Central memory CD4-positive, alpha-beta T cell (primary cell): ENCODE data around the gene PLXDC2.
"Not testable (repeated sequence)": the region's sequence is repeated elsewhere in the genome, so short reads cannot be mapped to it uniquely, and the experiment has no call there.

ENCODE experiments used
- DNase-seq: peaks from one replicate; pipeline ENCODE4 v3.0.0; 2022

The PLXDC2 gene

DNA sequence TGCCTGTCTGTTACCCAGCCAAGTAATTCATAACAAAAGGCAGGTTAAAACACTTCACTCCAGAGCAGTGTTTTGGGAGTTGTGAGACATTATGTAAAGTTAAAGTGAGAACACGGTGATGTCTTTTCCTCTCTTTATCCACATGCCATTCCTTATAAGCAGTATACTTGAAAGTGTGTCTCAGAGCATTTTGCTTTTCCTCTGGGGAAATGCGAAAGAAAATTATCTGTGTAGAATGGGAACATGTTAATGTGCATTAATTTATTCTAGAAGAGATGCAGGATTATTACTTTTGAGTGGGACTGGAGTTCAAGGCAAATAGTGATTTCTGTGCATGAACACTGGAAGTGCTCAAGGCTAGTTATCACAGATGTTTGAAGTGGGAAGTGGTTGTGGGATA is 170.4 kb downstream of the PLXDC2 start:
- DNase-seq, result no peak

- no peak for DNase-seq
Measured at GRCh38 chr10:19987931-19988330, 171.7 kb downstream of the PLXDC2 start.

DNA sequence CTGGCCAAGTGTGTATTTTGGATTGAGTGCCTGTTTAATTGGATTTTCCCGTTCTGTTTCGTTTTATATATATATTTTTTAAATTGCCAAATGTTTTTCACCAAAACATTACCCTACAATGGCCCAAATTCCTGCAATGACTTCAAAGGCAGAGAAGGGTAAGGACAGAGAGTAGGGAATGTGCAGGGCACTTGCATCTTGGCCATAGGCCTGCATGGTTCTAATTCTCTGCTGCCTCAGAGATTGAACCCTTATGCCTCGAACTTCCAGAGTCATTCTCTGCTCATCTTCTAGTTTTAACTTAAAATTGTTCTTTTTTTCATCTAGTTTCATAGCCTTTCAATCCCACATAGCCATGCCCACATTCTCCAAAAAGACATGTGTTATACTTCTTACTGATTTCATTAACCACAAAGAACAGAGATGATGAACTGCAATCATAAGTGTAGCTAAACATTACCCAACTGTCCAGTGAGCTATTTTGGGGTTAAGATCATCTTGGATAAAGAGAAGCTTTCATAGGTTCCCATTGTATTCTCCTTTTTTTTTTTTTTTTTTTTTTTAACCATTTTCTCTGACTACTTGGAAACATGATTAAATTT is 177.6 kb downstream of the PLXDC2 start:
- no peak for DNase-seq

- DNase-seq, result no peak
Measured at GRCh38 chr10:19998482-19998881, 182.2 kb downstream of the PLXDC2 start.

DNA sequence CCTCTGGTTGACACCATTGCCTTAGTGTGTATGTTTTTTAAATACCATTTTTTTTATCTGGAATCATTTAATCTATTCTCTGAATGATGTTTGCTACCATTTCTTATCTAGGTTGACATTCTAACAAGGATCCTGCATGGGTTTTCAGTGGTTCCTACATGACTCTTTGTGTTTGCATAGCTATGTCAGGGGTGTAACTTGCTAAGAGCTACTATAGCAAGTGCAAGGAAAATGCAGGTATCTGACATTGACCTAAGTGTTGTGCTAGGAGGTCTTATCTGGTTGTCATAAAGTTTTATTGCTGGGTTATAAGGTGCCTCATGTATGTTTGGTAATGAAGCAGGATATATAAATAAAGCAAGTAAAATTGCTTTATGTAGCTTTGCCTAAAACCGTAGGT is 183.2 kb downstream of the PLXDC2 start:
- no peak for DNase-seq

- DNase-seq, result not testable (repeated sequence)
Measured at GRCh38 chr10:20002026-20002425, 185.8 kb downstream of the PLXDC2 start.

DNA sequence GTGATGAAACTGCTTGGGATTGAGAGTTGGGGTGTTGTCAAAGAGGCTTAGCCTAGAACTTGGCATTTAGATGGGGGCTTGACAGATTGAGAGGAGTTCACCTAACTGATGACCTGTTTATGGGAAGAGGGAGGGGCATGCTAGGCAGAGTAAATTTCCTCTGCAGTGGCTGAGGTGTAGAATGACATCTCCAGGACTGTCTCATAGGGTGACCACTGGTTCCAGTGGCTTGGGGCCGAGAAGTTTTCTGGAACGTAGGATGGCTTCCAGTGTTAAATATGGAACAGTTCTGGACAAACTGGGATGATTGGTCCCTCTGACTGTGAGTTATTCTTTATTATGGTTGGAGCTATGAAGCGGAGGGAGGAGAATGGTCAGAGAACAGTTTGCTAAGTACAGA is 186.4 kb downstream of the PLXDC2 start:
- no peak for DNase-seq

DNA sequence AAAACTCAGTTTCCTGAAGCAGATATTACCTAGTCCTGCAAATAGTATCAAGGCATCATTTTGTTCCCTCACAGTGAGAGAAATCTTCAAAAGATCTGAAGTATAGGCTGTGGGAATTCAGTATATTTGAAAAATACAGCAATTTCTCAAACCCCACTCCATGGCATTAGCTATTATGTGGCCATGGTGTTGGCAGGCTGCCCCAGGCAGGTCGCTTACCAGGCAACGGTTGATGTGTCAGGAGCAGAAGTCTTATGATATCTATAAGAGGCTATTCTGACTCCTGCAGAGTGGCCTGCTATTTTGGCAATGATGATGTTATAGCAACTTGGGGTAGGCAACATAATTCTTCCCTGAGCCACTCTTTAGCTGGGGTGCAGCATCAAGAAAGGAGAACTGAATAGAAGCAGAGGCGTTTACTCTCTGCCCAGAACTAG is 187.9 kb downstream of the PLXDC2 start:
- DNase-seq, result no peak

DNA sequence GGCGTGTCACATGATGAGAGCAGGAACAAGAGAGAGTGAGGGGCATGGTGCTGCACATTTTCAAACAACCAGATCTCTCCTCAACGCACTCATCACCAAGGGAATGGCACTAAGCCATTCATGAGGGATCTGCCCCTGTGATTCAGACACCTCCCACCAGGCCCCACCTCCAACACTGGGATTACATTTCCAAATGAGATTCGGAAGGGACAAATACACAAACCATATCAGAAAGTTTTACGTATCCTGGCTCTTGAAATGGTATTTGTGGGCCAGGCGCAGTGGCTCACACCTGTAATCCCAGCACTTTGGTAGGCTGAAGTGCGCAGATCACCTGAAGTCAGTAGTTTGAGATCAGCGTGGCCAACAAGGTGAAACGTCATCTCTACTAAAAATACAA is 189.4 kb downstream of the PLXDC2 start:
- DNase-seq, result no peak

DNA sequence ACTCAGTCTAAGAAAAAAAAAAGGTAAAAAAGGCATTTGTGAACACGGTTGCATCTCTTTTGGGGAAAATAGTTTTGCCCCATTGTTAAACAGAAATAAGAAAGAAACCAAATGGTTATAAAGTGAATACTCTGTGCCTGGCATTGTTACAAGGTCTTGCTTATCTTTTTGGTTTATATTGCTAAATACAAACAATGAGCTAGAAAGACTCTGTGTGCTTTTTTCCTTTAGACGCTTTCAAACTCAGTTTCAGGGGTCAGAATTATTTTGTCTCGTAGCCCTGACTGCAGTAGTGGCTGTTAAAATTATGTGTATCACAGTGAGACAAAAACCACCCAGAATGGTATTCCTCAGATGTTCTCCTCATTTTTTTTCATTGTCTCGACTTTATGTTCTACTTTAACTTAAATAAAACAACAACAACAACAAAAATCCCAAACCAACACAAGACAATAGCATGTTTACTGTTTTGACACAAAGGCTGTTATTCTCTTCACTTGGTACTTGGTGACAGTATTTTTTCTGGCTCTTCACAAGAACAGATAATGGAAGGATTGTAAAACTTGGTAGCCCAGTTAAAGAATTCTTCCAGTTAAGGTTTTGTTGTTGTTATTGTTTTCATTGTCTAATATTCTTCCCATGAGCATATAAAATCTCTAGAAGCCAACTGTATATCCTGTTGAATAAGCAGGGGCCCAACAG is 190.1 kb downstream of the PLXDC2 start:
- no peak for DNase-seq

GRCh38 chr10:20007426-20007825 is 191.2 kb downstream of the PLXDC2 start:
- DNase-seq, result no peak

GRCh38 chr10:20013991-20014750 is 197.9 kb downstream of the PLXDC2 start:
- no peak for DNase-seq

DNA sequence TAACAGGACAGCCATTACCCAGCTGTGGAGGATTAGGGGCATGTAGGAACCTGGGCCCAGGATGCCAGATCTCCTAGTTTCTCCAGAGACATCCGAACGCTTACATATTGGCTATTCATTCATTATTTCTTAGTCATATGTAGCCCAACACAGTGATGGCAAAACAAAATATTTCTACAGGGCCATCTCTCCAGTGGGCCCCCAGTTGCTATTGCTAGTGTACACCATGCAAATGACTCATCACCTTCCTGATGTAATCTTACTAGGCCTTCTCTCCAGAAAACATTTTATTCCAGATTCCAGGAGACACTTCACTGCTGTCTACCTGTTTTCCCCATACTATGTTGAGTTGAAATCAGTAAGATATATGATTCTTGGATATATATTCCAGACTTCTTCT is 201.7 kb downstream of the PLXDC2 start:
- no peak for DNase-seq

- no peak for DNase-seq
Measured at GRCh38 chr10:20020677-20021076, 204.4 kb downstream of the PLXDC2 start.

DNA sequence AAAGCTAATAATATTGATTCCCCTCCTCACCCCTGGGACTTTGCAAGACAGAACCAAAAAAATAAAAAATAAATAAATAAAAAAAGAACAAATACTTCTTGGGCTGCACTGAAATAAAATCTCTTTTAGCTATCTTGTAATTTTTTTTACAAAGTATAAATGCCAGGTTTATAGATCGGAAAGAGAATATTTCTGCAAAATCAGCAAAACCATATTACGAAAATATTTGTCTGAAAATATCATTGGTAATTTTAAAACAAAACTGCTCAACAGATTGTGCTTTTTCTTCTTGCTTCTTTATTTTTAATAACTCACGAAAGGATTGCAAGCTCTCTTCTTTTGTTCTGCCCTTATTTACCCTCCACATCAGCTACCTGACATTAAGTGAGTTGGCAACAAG is 213.3 kb downstream of the PLXDC2 start:
- DNase-seq, result no peak

DNA sequence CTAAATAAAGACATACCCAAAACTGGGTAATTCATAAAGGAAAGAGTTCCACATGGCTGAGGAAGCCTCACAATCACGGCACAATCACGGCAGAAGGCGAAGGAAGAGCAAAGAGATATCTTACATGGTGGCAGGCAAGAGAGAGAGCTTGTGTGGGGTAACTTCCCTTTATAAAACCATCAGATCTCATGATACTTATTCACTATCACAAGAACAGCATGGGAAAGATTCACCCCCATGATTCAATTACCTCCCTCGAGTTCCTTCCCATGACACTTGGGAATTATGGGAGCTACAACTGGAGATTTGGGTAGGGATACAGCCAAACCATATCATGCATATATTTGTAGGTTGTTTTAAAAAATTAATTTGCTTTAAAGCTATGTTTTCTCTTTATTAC is 217.2 kb downstream of the PLXDC2 start:
- no peak for DNase-seq

GRCh38 chr10:20034732-20035131 is 218.5 kb downstream of the PLXDC2 start:
- no peak for DNase-seq

DNA sequence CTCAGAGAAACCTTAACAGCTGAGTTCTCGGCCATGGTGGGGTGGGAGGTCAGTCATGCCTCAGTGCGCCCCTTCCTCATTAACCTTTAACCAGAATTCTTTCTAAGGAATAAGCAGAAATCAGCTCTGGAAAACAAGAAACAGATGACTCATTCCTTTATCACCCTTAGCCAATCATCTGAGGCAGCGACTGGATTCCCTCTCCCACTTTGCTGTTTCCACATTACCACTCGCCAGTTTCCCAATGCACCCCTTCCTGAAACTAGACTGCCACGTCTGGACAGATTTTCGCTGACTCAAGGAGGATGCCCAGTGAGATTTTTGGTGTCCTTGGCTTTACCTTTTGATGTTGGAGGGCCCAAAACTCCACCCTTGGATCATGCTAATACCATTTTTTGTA is 223.8 kb downstream of the PLXDC2 start:
- no peak for DNase-seq

DNA sequence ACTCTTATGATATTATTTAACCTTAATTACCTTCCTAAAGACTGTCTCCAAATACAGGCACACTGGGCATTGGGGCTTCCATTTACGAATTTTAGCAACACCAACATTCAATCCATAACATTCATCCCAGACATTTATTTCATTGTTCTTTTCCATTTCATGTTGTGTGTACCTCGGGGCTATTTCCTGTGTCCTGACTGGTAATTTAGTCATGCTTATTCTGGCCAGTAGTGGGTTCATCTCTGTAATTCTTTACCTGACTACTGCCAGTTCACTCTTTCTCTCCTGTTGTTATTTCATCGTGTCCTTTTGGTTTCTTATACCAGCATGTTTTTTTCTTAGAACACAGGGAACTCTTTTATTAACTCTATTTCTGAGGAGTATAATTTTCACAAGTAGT is 225.7 kb downstream of the PLXDC2 start:
- no peak for DNase-seq

GRCh38 chr10:20045100-20045499 is 228.9 kb downstream of the PLXDC2 start:
- not testable (repeated sequence) for DNase-seq

DNA sequence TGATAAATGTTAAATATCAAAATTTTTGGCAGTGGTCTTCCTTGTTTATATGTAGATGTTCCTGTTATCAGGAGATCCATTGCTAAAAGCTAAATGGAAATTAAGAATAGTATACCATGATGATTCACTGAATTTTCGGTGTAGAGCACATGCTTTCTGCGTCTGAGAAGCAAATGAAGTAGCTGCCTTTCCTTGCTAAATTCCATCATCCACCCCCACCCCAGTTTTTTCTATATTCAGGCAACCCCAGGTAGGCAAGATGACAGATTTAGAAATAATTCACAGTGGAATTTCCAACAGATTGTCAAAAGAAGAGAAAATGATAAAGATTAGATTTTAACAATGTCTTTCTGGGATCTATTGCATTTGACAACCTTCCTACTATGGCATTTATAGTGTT is 231.9 kb downstream of the PLXDC2 start:
- DNase-seq, result no peak

GRCh38 chr10:20058135-20058534 is 241.9 kb downstream of the PLXDC2 start:
- DNase-seq, result no peak

DNA sequence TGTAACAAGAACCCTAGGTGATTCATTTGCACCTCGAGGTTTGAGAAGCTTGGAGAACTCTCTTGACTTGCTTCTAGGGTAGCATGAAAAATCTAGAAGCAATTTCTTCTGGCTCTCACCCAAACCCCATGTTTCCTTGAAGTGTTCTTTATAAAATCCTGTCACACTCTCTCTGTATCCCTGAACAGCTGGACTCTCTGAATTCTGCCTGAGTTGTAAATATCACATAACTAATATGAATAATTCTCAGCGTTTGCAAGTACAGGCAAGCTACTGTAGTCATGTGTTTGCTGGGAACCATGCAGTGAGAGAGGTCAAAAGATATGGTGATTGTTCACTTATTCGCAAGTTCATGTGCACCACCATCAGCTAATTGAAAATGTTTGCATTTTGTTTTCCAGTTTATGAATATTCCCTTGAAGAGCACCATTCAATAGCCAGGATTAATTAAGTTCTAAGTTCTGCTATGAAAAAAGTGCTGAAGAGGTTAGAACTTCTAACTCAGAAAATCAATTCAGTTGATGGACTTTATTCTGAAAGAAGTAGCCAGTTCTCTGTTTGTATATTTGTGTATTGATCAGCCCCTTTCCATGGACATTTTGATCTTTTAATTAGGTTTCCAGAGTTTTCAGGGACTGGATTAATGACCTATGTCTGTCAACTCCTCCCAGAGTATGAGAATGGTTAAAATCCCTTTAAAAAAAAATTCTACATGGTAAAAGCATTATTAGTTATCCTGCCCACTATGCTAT is 243.0 kb downstream of the PLXDC2 start:
- no peak for DNase-seq
